Brain microvascular endothelial cell (primary cell): ENCODE measurements around the gene STARD3NL.
"Not testable (repeated sequence)": the region's sequence is repeated elsewhere in the genome, so short reads cannot be mapped to it uniquely, and the experiment has no call there.

Source experiments
- DNase-seq: peaks from one replicate; pipeline ENCODE4 v3.0.0-alpha.2; 2020
- H3K27ac ChIP-seq: fragments of 250-450 bp; sonication (Bioruptor Pico); 2 replicates; pipeline ENCODE4 v1.5.1; 2020; ENCODE audit warnings: mild to moderate bottlenecking, moderate library complexity
- H3K27me3 ChIP-seq: fragments of 250-450 bp; sonication (Bioruptor Pico); replicated peaks from 2 replicates; pipeline ENCODE4 v1.5.1; 2020; ENCODE audit warnings: mild to moderate bottlenecking
- H3K36me3 ChIP-seq: fragments of 250-450 bp; sonication (Bioruptor Pico); replicated peaks from 2 replicates; pipeline ENCODE4 v1.5.1; 2020; ENCODE audit warnings: mild to moderate bottlenecking
- H3K4me3 ChIP-seq: 2 replicates; pipeline ENCODE4 v1.5.1; 2011; ENCODE audit warnings: low read depth, mild to moderate bottlenecking, control low read depth, low read length, moderate library complexity
- in situ Hi-C: cut with HindIII; loops from 2 replicates; pipeline ENCODE4 v1.10.0; 2017; ENCODE audit warnings: low sequenced_read_pairs, low pct_ligation_motif_present
- TF ChIP-seq, protein P1 (sequence below): IDR thresholded peaks from 2 replicates; pipeline ENCODE4 v1.5.1; 2011; ENCODE audit warnings: low read depth, mild to moderate bottlenecking, moderate library complexity, low read length, control low read depth, inconsistent platforms; ENCODE audit errors: missing control alignments

STARD3NL gene

DNA sequence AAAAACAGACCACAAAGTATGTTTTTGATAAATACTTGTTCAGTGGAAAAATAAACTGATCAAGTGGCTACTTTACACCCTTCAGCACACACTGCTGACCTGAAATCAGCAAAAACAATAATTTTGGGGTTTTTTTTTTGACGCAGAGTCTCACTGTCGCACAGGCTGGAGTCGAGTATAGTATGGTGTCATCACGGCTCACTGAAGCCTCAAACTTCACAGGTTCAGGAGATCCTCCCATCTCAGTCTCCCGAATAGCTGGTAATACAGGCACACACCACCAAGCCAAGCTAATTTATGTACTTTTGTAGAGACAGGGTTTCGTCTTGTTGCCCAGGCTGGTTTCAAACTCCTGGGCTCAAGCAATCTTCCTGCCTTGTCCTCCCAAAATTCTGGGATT is 64.8 kb downstream of the STARD3NL start:
- in situ Hi-C loops: no loop called here
- H3K27ac ChIP-seq: no peak overlapping the region
- no peak overlapping the region for H3K4me3 ChIP-seq
- H3K27me3 ChIP-seq: no peaks in the 10 kb centered on the region
- H3K36me3 ChIP-seq: no peaks in the 10 kb centered on the region
- TF ChIP-seq, protein P1, sequence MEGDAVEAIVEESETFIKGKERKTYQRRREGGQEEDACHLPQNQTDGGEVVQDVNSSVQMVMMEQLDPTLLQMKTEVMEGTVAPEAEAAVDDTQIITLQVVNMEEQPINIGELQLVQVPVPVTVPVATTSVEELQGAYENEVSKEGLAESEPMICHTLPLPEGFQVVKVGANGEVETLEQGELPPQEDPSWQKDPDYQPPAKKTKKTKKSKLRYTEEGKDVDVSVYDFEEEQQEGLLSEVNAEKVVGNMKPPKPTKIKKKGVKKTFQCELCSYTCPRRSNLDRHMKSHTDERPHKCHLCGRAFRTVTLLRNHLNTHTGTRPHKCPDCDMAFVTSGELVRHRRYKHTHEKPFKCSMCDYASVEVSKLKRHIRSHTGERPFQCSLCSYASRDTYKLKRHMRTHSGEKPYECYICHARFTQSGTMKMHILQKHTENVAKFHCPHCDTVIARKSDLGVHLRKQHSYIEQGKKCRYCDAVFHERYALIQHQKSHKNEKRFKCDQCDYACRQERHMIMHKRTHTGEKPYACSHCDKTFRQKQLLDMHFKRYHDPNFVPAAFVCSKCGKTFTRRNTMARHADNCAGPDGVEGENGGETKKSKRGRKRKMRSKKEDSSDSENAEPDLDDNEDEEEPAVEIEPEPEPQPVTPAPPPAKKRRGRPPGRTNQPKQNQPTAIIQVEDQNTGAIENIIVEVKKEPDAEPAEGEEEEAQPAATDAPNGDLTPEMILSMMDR: no peak
- no peak for DNase-seq

DNA sequence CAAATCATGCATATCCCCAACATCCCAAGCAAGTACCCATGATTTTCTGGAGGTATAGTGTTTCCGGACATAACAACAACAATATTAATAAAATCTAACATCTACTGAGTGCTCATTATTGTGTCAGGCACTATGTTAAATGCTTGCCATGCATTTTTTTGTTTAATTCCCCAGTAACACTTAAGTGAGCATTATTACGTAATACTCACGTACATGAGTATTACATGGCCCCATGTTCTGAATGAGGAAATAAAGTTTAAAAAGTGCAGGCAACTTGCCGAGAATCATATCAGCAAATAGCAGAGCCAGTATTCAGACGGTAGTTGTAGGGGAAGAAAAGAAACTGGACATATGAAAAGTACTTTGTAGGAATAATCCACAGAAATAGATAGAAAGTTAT is 65.3 kb downstream of the STARD3NL start:
- H3K27me3 ChIP-seq, DNase-seq, H3K36me3 ChIP-seq, H3K4me3 ChIP-seq, H3K27ac ChIP-seq, in situ Hi-C loops: not testable (repeated sequence)

DNA sequence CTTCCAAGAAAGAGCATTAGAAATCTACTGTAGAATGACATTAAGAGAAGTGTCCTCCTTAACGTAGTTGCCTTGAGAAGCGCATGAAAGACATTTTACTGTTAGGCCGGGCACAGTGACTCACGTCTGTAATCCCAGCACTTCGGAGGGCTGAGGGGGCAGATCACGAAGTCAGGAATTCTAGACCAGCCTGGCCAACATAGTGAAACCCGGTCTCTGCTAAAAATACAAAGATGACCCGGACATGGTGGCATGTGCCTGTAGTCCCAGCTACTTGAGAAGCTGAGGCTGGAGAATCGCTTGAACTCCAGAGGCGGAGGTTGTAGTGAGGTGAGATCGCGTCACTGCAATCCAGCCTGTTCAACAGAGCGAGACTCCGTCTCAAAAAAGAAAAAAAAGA is 66.5 kb downstream of the STARD3NL start:
- Histone ChIP-seq H3K27me3 (no peaks in the 10 kb centered on the region), H3K4me3 (no peak overlapping the region), H3K36me3 (no peaks in the 10 kb centered on the region), H3K27ac (no peak overlapping the region)
- DNase-seq: no peak
- TF ChIP-seq, protein P1: no peak
- in situ Hi-C loops: no loop called here

DNA sequence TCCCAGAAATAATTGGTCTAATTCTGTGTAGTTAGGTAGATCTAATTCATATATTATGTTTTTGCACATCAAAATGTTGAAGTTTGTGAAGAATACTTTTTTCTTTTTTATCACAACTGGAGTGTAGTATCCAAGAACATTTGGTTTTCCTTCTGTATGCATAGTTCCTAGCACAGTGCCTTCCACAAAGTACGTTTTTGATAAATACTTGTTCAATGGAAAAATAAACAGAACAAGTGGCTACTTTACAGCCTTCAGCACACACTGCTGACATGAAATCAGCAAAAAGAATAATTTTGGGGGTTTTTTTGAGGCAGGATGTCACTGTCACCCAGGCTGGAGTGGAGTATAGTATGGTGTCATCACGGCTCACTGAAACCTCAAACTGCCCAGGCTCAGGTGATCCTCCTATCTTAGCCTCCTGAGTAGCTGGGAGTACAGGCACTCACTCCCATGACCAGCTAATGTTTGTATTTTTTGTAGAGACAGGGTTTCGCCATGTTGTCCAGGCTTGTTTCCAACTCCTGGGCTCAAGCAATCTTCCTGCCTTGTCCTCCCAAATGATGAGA is 67.4 kb downstream of the STARD3NL start:
- no peaks in the 10 kb centered on the region for H3K27me3 ChIP-seq
- in situ Hi-C loops: no loop called here
- H3K4me3 ChIP-seq: no peak overlapping the region
- DNase-seq: no peak
- TF ChIP-seq, protein P1: no peak
- H3K36me3 ChIP-seq: no peaks in the 10 kb centered on the region
- H3K27ac ChIP-seq: no peak overlapping the region

DNA sequence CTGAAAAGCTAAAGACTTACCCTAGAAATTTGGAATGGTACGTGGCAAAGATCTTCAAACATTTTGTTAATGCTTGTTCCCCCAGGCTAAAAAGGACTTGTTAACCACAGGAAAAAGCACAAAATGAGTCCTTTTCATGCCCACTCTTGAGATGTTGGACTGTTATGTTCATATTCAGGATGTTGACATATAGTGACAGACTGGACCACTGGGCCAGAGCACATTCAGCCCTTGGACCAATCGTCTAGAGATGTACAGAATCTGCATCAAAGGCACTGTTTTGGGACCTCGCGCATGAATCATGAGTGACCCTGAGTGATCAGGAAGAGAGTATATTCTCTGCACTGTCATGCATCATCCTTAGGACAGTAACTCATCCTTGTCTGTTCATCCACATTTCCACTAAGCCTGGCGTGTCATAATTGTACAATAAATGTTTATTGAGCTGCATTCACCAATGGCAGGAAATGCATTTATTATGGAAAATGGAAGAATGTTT is 70.1 kb downstream of the STARD3NL start:
- Histone ChIP-seq H3K36me3 (no peaks in the 10 kb centered on the region), H3K27ac (no peak overlapping the region), H3K4me3 (no peak overlapping the region), H3K27me3 (no peaks in the 10 kb centered on the region)
- in situ Hi-C loops: no loop called here
- TF ChIP-seq, protein P1: no peak
- no peak for DNase-seq

DNA sequence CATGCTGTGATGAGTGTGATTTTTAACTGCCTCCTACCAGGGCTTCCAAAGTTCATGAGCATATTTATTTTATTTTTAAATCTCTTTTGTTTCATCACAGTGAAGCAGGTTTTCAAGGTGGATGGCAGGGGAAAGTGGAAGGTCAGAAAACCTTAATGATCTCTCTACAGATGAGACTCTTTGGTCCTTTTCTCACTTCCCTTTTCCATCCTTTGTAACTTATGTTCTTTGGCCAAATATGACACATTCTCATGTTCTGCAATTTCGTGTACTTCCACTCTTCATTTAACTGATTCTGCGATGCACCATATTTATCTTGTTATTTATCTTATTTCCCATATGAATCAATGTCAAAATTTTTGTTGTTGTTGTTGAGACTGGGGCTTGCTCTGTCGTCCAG is 71.8 kb downstream of the STARD3NL start:
- DNase-seq, in situ Hi-C loops, H3K4me3 ChIP-seq, H3K36me3 ChIP-seq, H3K27ac ChIP-seq, H3K27me3 ChIP-seq: not testable (repeated sequence)

DNA sequence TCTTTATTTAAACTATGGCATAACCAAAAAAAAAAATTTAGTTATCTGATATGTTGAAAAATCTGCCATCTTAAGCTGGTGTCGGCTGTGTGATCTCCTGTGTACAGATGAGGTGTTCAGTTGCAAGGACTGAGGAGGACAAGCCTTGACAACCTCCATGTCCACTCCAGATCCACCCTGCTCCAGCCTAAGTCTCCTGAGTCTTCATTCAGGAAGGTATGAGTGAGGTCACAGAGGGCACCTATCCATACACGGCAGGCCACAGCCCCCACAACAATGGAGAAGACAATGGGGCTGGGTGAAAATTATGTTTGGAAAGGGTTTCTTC is 79.3 kb downstream of the STARD3NL start:
- no peak for DNase-seq
- H3K36me3 ChIP-seq: no peaks in the 10 kb centered on the region
- TF ChIP-seq, protein P1: no peak
- H3K4me3 ChIP-seq: no peak overlapping the region
- in situ Hi-C loops: no loop called here
- no peaks in the 10 kb centered on the region for H3K27me3 ChIP-seq
- no peak overlapping the region for H3K27ac ChIP-seq

DNA sequence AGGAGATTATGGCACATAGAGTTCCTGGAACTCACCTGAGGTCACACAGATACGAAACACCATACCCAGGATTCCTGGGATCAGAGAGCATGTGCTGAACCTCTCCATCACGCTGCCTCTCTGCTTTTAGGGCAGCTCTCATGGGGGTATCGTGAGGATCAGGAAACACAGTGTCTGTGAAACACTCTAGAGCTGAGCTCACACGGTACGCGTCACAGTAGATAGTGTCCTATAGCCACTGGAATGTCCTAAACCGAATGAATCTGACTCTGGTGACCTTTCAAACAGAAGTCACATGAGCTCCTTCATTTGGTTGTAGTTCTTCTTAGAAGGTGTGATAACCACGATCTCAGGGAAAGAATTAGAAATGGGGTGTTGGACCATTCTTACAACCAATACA is 81.1 kb downstream of the STARD3NL start:
- H3K27ac ChIP-seq, H3K4me3 ChIP-seq, H3K36me3 ChIP-seq, DNase-seq, H3K27me3 ChIP-seq, in situ Hi-C loops: not testable (repeated sequence)

DNA sequence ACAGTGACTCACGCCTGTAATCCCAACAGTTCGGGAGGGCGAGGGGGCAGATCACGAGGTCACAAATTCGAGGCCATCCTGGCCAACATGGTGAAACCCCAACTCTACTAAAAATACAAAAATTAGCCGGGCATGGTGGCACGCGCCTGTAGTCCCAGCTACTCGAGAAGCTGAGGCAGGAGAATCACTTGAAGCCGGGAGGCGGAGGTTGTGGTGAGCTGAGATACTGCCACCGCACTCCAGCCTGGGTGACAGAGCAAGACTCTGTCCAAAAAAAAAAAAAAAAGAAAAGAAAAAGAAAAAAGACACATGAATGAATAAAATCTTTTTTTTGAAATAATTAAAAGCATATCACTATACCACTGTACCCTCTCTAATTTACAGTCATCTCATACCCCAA is 83.6 kb downstream of the STARD3NL start:
- DNase-seq, H3K27me3 ChIP-seq, H3K27ac ChIP-seq, H3K36me3 ChIP-seq, H3K4me3 ChIP-seq, in situ Hi-C loops: not testable (repeated sequence)

DNA sequence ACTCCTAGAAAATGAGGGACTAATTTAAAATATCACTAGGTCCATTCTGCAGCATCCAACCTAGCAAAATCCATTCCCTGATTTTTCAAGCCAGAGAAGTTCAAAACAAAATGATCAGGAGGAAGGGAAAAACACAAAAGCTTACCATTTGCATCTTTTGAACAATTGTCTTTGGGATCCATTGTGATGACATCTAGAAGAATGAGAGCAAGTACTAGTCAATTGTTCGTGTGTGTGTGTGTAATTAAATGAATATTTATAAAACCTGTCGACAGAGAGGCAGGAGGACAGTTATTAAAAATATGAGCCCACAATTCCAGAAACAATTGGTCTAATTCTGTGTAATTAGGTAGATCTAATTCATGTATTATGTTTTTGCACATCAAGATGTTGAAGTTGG is 84.0 kb downstream of the STARD3NL start:
- H3K4me3 ChIP-seq, DNase-seq, in situ Hi-C loops, H3K36me3 ChIP-seq, H3K27ac ChIP-seq, H3K27me3 ChIP-seq: not testable (repeated sequence)
